Measurements from ENCODE around the gene SMPD3. TPM values are rescaled to one million over a fixed set of nuclear protein-coding genes. Genes with fewer than 3 reads are reported as not detected.

SMPD3 gene
- total RNA-seq, 1 experiment from 2014 or later, result 0.70 TPM

DNA sequence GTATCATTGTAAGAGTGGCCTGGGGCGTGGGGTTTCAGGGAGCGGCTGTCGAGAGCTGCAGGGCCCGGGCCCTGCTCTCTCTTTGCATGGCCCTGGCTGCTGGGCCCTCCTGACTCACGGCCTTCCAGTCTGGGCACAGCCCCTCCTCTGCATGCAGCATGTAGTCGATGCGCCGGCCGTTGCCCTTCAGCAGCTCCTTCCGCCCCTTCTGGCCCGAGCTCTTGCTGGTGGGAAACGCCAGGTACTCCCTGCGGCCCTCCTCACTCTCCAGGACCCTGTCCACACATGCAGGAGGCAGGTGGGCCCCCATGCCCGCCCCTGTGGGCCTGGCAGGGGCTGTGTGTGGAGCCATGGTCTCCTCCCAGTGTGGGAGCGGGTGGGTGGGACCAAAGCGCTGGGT lies 86.8 kb downstream of the SMPD3 start:
- H3K4me1 ChIP-seq (ENCODE audit: insufficient read depth, low read length), result no peaks in the 10 kb centered on the region

More for the DNA sequence above, 86.8 kb downstream of the SMPD3 start:
- Histone ChIP-seq H3K9ac (ENCODE audit: extremely low read depth, insufficient read length, low read length) (no peak overlapping the region), H3K4me2 (ENCODE audit: insufficient read depth, insufficient read length, low read length) (no peak overlapping the region), H2BK5ac (ENCODE audit: insufficient read length, low read length) (no peak overlapping the region), H3K9me3 (ENCODE audit: control insufficient read depth, low read depth, low read length) (no peaks in the 10 kb centered on the region), H3K18ac (ENCODE audit: insufficient read length, low read depth, low read length) (no peak overlapping the region), H2BK20ac (ENCODE audit: low read depth, low read length, poor library complexity, severe bottlenecking) (no peak overlapping the region), H4K91ac (ENCODE audit: insufficient read length, low read depth, low read length) (no peak overlapping the region), H3K14ac (ENCODE audit: insufficient read depth, low read length) (no peak overlapping the region), H4K8ac (replicated peaks; ENCODE audit: insufficient read length, low read depth, low read length) (no peak overlapping the region), H2BK12ac (ENCODE audit: insufficient read length, low read depth, low read length) (no peak overlapping the region), H3K56ac (ENCODE audit: insufficient read length, low read depth, low read length) (no peak overlapping the region), H2AK5ac (ENCODE audit: insufficient read length, low read length) (no peak overlapping the region), H3K27me3 (ENCODE audit: insufficient read depth, low read length) (no peaks in the 10 kb centered on the region), H3K27ac (ENCODE audit: insufficient read length, low read depth, low read length) (no peak overlapping the region), H3K4ac (ENCODE audit: low read depth, low read length) (no peak overlapping the region), H2BK15ac (ENCODE audit: low read depth, low read length) (no peak overlapping the region), H4K5ac (ENCODE audit: insufficient read length, low read depth, low read length) (no peak overlapping the region), H3K79me1 (ENCODE audit: insufficient read depth, low read depth, low read length, poor library complexity, severe bottlenecking) (no peaks in the 10 kb centered on the region), H3K23ac (ENCODE audit: insufficient read length, low read depth, low read length) (no peak overlapping the region), H3K23me2 (ENCODE audit: insufficient read length, low read depth, low read length, poor library complexity, severe bottlenecking) (no peaks in the 10 kb centered on the region), H2AFZ (ENCODE audit: low read length) (no peak overlapping the region), H4K20me1 (ENCODE audit: control insufficient read depth, insufficient read depth, insufficient read length) (no peaks in the 10 kb centered on the region), H3K79me2 (ENCODE audit: insufficient read depth, low read length) (no peaks in the 10 kb centered on the region), H3T11ph (ENCODE audit: low read length) (no peak overlapping the region), H2BK120ac (ENCODE audit: low read depth, low read length, poor library complexity, severe bottlenecking) (no peak overlapping the region)
- DNase-seq, result no peak
- Mint-ChIP-seq H3K27ac (no peak overlapping the region), H3K27me3 (ENCODE audit: low read depth) (no peaks in the 10 kb centered on the region; the same call in 1 of the 2 replicates), H3K4me1 (peaks cover 12 to 28% of the 10 kb centered on the region in 2 experiments), H3K9me3 (no peaks in the 10 kb centered on the region), H3K4me3 (no peak overlapping the region), H3K36me3 (ENCODE audit: insufficient read depth in 1 of 3, low read depth in 3 of 3) (peaks cover 0 to 17% (median 17%) of the 10 kb centered on the region in 3 experiments; a peak in 6 of 7 replicates)
- TF ChIP-seq, protein P1, sequence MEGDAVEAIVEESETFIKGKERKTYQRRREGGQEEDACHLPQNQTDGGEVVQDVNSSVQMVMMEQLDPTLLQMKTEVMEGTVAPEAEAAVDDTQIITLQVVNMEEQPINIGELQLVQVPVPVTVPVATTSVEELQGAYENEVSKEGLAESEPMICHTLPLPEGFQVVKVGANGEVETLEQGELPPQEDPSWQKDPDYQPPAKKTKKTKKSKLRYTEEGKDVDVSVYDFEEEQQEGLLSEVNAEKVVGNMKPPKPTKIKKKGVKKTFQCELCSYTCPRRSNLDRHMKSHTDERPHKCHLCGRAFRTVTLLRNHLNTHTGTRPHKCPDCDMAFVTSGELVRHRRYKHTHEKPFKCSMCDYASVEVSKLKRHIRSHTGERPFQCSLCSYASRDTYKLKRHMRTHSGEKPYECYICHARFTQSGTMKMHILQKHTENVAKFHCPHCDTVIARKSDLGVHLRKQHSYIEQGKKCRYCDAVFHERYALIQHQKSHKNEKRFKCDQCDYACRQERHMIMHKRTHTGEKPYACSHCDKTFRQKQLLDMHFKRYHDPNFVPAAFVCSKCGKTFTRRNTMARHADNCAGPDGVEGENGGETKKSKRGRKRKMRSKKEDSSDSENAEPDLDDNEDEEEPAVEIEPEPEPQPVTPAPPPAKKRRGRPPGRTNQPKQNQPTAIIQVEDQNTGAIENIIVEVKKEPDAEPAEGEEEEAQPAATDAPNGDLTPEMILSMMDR (conservative IDR thresholded peaks at IDR 0.05), result no peak
- WGBS (ENCODE audit: extremely low coverage, insufficient read length, low lambda C conversion rate), result no CpG with 5 or more reads among the region's 16 CpGs
